GM13977 (cell line): ENCODE measurements around the gene NTRK1.

Experiments used
- DNase-seq: peaks from one replicate; pipeline ENCODE4 v3.0.0; 2012; ENCODE audit warnings: low spot score
- in situ Hi-C: fragments of 300-500 bp; cut with MboI; formaldehyde crosslinking; loops from one replicate; pipeline ENCODE4 v1.12.0; 2022; ENCODE audit warnings: low sequenced_read_pairs, low pct_unique_long_range_greater_than_20kb, mixed read lengths, inconsistent platforms; ENCODE audit not compliant: unreplicated experiment
- TF ChIP-seq, protein P1 (sequence below): IDR thresholded peaks from 2 replicates; pipeline ENCODE4 v1.5.1; 2012; ENCODE audit warnings: mild to moderate bottlenecking, control low read depth; ENCODE audit not compliant: insufficient read depth; ENCODE audit errors: extremely low read depth, missing control alignments

The NTRK1 gene

DNA sequence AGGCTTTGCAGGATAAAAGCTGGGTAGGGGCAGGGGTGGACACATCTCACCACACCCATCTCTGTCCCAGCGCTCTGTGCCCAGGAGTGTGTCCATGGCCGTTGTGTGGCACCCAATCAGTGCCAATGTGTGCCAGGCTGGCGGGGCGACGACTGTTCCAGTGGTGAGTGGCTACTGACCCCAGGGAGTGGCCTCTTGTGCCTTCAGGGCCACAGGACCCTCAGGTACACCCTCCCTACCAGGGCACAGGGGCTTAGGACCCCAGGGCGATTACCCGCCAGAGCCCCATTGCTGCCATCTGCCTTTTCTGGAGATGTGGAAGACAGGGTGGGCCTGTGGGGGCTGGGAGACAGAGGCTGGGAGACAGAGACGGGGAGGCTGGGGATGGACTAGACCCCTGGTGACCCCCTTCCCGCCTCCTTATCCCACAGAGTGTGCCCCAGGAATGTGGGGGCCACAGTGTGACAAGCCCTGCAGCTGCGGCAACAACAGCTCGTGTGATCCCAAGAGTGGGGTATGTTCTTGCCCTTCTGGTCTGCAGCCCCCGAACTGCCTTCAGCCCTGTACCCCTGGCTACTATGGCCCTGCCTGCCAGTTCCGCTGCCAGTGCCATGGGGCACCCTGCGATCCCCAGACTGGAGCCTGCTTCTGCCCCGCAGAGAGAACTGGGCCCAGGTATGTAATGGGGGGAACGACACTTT lies 45.7 kb downstream of the NTRK1 start:
- in situ Hi-C loops: no loop called here
- TF ChIP-seq, protein P1, sequence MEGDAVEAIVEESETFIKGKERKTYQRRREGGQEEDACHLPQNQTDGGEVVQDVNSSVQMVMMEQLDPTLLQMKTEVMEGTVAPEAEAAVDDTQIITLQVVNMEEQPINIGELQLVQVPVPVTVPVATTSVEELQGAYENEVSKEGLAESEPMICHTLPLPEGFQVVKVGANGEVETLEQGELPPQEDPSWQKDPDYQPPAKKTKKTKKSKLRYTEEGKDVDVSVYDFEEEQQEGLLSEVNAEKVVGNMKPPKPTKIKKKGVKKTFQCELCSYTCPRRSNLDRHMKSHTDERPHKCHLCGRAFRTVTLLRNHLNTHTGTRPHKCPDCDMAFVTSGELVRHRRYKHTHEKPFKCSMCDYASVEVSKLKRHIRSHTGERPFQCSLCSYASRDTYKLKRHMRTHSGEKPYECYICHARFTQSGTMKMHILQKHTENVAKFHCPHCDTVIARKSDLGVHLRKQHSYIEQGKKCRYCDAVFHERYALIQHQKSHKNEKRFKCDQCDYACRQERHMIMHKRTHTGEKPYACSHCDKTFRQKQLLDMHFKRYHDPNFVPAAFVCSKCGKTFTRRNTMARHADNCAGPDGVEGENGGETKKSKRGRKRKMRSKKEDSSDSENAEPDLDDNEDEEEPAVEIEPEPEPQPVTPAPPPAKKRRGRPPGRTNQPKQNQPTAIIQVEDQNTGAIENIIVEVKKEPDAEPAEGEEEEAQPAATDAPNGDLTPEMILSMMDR: no peak
- DNase-seq: no peak

GRCh38 chr1:156908541-156908940 lies 47.9 kb downstream of the NTRK1 start:
- DNase-seq: no peak
- in situ Hi-C loops: no loop called here
- TF ChIP-seq, protein P1: no peak

DNA sequence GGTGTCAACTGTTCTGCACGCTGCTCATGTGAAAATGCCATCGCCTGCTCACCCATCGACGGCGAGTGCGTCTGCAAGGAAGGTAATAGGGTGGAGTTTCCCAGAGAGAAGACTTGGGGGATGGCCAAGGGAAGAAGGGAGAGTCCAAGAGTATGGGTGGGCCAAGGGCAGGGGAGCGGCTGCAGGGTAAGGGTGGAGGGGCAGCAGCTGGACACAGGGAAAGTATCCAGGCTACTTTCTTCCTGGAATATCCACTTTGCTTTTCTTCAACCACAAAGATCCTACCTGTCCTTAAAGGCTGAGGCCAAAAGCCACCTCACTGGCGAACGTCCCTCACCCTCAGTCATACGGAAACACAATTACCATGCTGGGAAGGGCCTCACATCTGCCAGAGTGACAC lies 48.3 kb downstream of the NTRK1 start:
- in situ Hi-C loops: no loop called here
- TF ChIP-seq, protein P1: no peak
- no peak for DNase-seq

- TF ChIP-seq, protein P1: no peak
- in situ Hi-C loops: no loop called here
- DNase-seq: no peak
Observed at GRCh38 chr1:156909671-156910070, 49.0 kb downstream of the NTRK1 start.

DNA sequence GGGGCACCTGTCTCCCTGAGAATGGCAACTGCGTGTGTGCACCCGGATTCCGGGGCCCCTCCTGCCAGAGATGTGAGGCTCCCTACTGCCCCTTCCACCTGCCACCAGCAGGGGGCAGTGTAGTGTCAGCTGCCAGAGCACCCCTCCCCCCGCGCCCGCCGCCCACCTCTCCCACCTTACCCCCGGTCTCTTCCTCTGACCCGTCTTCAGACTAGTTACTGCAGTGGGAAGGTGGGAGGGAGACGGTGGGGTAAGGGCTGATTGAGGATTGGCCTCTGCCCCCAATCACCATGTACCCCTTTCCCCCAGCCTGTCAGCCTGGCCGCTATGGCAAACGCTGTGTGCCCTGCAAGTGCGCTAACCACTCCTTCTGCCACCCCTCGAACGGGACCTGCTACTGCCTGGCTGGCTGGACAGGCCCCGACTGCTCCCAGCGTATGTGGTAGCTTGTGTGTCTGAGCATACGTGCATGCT lies 49.7 kb downstream of the NTRK1 start:
- TF ChIP-seq, protein P1: peak; percentile 78
- in situ Hi-C loops: no loop called here
- peak; percentile 83 for DNase-seq

GRCh38 chr1:156911577-156912298 lies 51.1 kb downstream of the NTRK1 start:
- in situ Hi-C loops: no loop called here
- DNase-seq: no peak
- TF ChIP-seq, protein P1: no peak
